ENCODE data around the gene FAXC. TPM values are rescaled to one million over a fixed set of nuclear protein-coding genes. Genes with fewer than 3 reads are reported as not detected.

Gene FAXC
- total RNA-seq, 3 donors from 2014 or later = 1.0 to 25.8 (median 2.0) TPM

DNA sequence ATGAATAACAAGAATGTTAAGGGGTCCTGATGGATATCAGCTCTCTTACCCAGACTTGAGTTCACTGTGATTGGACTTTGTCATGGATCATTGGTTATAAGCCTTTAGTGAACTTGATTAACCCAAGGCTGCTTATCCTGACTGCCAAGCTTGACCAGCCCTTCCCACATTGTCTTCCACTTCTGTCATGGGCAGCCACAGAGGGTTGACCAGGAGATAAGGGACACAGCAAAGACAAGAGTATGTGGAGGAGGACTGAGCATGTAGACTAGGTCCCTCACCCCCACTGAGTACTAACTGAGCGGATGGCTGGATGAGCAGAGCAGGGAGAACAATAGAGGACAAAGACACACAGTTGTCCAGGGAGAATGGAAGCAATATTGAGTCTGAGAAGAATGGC, 52.5 kb downstream of the FAXC start:
- no peaks in the 10 kb centered on the region for H3K9me3 ChIP-seq
- H3K4me3 ChIP-seq = no peak overlapping the region
- no peak for ATAC-seq

DNA sequence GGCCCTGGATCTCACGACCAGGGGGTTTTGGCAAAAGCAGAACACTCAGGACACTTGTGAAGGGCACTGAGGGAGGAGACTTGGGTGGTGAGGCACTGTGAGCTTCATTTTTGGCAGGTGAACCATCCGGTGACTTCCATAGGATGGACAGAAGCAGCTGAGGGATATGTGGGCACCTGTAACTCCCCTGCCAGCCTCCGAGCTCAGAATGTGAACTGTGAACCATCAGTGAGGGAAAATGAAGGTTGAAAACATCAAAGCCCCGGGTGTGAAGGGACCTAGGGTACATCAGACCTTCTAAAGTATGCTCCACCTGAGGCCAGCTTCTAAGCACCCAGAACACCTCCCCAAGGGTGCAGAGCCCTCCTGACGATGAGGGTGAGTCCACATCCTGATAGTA, 53.2 kb downstream of the FAXC start:
- intact Hi-C loops (cut with DNase I, micrococcal nuclease) = no loop called here
- ATAC-seq (no peak), DNase-seq (no peak)
- H3K9me3 ChIP-seq = no peaks in the 10 kb centered on the region
- TF ChIP-seq, protein P1, sequence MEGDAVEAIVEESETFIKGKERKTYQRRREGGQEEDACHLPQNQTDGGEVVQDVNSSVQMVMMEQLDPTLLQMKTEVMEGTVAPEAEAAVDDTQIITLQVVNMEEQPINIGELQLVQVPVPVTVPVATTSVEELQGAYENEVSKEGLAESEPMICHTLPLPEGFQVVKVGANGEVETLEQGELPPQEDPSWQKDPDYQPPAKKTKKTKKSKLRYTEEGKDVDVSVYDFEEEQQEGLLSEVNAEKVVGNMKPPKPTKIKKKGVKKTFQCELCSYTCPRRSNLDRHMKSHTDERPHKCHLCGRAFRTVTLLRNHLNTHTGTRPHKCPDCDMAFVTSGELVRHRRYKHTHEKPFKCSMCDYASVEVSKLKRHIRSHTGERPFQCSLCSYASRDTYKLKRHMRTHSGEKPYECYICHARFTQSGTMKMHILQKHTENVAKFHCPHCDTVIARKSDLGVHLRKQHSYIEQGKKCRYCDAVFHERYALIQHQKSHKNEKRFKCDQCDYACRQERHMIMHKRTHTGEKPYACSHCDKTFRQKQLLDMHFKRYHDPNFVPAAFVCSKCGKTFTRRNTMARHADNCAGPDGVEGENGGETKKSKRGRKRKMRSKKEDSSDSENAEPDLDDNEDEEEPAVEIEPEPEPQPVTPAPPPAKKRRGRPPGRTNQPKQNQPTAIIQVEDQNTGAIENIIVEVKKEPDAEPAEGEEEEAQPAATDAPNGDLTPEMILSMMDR (IDR thresholded peaks at IDR 0.05) = no peak
- no peaks in the 10 kb centered on the region for H3K4me1 ChIP-seq (ENCODE audit: low read depth)
- H3K4me3 ChIP-seq = no peak overlapping the region
- H3K36me3 ChIP-seq (ENCODE audit: low read depth) = no peaks in the 10 kb centered on the region

More for the DNA sequence above, 52.5 kb downstream of the FAXC start:
- Histone ChIP-seq H3K4me1 (ENCODE audit: low read depth) (no peaks in the 10 kb centered on the region), H3K36me3 (ENCODE audit: low read depth) (no peaks in the 10 kb centered on the region)
- TF ChIP-seq, protein P1 (IDR thresholded peaks at IDR 0.05) = no peak
- no peak for DNase-seq
- intact Hi-C loops (cut with DNase I, micrococcal nuclease) = no loop called here

DNA sequence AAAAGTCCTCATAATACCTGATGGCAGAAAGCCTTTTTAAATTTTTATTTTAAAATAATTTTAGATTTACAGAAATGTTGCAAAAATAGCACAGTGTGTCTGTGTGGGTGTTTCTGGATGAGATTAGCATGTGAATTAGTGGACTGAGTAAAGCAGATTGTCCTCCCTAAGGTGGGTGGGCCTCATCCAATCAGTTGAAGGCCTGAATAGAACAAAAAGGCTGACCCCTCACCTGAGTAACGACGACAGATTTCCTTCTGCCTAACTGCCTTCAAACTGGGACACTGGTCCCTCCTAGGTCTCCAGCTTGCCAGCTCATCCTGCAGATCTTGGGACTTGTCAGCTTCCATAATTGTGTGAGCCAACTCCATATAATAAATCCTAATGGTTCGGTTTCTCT, 54.2 kb downstream of the FAXC start:
- no peak for ATAC-seq
- no peak for DNase-seq
- no peaks in the 10 kb centered on the region for H3K36me3 ChIP-seq (ENCODE audit: low read depth)

DNA sequence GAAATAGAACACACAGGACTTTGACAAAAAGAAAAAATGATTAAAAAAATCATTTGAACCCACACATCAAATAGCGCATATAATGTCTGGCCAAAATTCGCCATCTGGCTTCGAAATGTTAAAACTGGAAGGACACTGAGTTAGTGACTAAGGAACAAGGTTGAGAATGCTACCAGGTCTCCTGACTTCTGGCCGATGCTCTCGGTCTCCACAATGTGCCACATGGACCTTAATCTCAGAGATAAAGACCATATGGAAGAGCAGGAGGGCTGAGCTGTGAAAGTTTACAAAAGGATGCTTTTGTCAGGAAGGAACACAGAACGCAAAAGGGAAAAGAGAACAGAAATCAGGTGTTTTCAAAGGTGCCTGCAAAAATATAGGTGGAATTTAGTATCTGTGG, 54.7 kb downstream of the FAXC start:
- Histone ChIP-seq H3K9me3 (no peaks in the 10 kb centered on the region), H3K4me1 (ENCODE audit: low read depth) (no peaks in the 10 kb centered on the region), H3K36me3 (ENCODE audit: low read depth) (no peaks in the 10 kb centered on the region), H3K4me3 (no peak overlapping the region)
- intact Hi-C loops (cut with DNase I, micrococcal nuclease) = no loop called here
- TF ChIP-seq, protein P1 (IDR thresholded peaks at IDR 0.05) = no peak
- ATAC-seq = no peak
- no peak for DNase-seq

More for the DNA sequence above, 54.2 kb downstream of the FAXC start:
- no peaks in the 10 kb centered on the region for H3K9me3 ChIP-seq
- intact Hi-C loops (cut with DNase I, micrococcal nuclease) = no loop called here
- no peaks in the 10 kb centered on the region for H3K4me1 ChIP-seq (ENCODE audit: low read depth)
- H3K4me3 ChIP-seq = no peak overlapping the region
- TF ChIP-seq, protein P1 (IDR thresholded peaks at IDR 0.05) = no peak

DNA sequence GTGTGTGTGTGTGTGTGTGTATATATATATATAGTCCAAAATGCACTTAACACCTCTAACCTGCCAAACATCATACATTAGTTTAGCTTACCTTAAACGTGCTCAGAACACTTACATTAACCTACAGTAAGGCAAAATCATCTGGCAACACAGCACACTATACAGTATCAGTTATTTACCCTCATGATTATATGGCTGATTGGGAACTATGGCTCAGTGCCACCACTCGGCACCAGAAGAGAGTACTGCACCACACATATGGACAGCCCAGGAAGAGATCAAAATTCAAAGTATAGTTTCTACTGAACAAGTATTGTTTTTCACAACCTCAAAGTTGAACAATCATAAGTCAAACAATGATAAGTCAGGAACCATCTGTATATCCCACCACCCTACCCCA, 59.8 kb downstream of the FAXC start:
- no peaks in the 10 kb centered on the region for H3K36me3 ChIP-seq (ENCODE audit: low read depth)
- TF ChIP-seq, protein P1 (IDR thresholded peaks at IDR 0.05) = no peak
- no peaks in the 10 kb centered on the region for H3K4me1 ChIP-seq (ENCODE audit: low read depth)
- no peaks in the 10 kb centered on the region for H3K9me3 ChIP-seq
- ATAC-seq (no peak), DNase-seq (no peak)
- H3K4me3 ChIP-seq = no peak overlapping the region
- intact Hi-C loops (cut with DNase I, micrococcal nuclease) = no loop called here

DNA sequence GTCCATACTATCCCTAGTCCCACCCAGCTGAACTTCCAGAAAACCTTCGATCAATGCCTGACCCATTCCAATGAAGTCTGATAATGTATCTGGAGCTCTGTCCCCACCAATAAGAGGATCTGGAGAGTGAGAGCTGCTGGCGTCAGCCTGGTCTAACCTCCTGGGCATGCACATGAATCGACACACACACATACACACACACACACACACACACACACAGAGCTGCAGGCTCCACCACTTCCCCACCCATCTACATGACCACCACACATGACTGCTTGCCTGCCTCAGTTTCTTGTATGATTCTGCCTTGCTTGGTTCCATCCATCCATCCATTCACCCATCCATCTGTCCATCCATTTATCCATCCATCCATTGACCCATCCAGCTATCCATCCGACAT, 60.8 kb downstream of the FAXC start:
- no peak overlapping the region for H3K4me3 ChIP-seq
- no peaks in the 10 kb centered on the region for H3K36me3 ChIP-seq (ENCODE audit: low read depth)
- intact Hi-C loops (cut with DNase I, micrococcal nuclease) = no loop called here
- no peaks in the 10 kb centered on the region for H3K9me3 ChIP-seq
- DNase-seq = no peak
- no peak for ATAC-seq
- TF ChIP-seq, protein P1 (IDR thresholded peaks at IDR 0.05) = no peak
- no peaks in the 10 kb centered on the region for H3K4me1 ChIP-seq (ENCODE audit: low read depth)

Measured in mucosa of descending colon (tissue), 3 donors.